K562 (cell line): Measurements from ENCODE around the gene NLRP12. TPM values are rescaled to one million over a fixed set of nuclear protein-coding genes. Genes with fewer than 3 reads are reported as not detected.

Experiments used
- ATAC-seq: fragments of 200-7000 bp; cut with Tn5 transposase; 3 replicates; pipeline ENCODE4 v1.9.1; 2020; ENCODE audit warnings: moderate library complexity
- BruUV-seq: library from RNA; stranded (reverse); fragments of 400-500 nt; replicated peaks from 2 replicates; lab custom pipeline; 2021; lab: Mats Ljungman, UMichigan
- CTCF ChIA-PET: fragments of 300-600 bp; formaldehyde crosslinking; extraction: SDS; loops from one replicate; lab custom pipeline; 2021; ENCODE audit warnings: low intra/inter-chr PET ratio; lab: Yijun Ruan, JAX
- POLR2A ChIA-PET: fragments of 300-600, 350-650 bp; sonication (Branson Sonifier 250); formaldehyde crosslinking; extraction: SDS; loops from one replicate; lab custom pipeline; 2021; ENCODE audit warnings: antibody characterized with exemption, inconsistent platforms; lab: Yijun Ruan, JAX
- DNase-seq, 4 experiments: peaks; one replicate each; pipeline versions ENCODE4 v3.0.0 to v3.0.0-alpha.2; 2011 to 2018; ENCODE audit warnings: low spot score in 3 of 4, mixed read lengths in 3 of 4; ENCODE audit errors: extremely low read depth in 1 of 4
- FAIRE-seq: peaks from 2 replicates; lab custom pipeline; 2011; peaks lifted over from hg19 to GRCh38; lab: Jason Lieb, UNC
- H2AFZ ChIP-seq: 2 replicates; pipeline ENCODE4 v1.6.0; 2011; ENCODE audit warnings: low read depth, low read length, control low read depth, inconsistent platforms
- H3K27ac ChIP-seq: fragments of 200-600 bp; 3 replicates; pipeline ENCODE4 v1.8.0; 2011; ENCODE audit warnings: low read depth, mild to moderate bottlenecking, control low read depth, inconsistent platforms, low read length, moderate library complexity, mixed read lengths; ENCODE audit errors: extremely low read depth
- H3K27me3 ChIP-seq, 2 experiments: fragments of 300-600 bp in 1 of 2; 2 replicates in 1 of 2; 3 replicates in 1 of 2; pipeline versions ENCODE4 v1.6.0 to v1.8.0; 2011; ENCODE audit warnings: inconsistent platforms in 2 of 2, low read length in 2 of 2, mild to moderate bottlenecking in 1 of 2, mixed read lengths in 1 of 2, moderate library complexity in 1 of 2; ENCODE audit not compliant: control insufficient read depth in 2 of 2, insufficient read depth in 2 of 2
- H3K36me3 ChIP-seq: fragments of 300-600 bp; 3 replicates; pipeline ENCODE4 v1.8.0; 2011; ENCODE audit warnings: mild to moderate bottlenecking, low read length, inconsistent platforms; ENCODE audit not compliant: control insufficient read depth, insufficient read depth
- H3K4me1 ChIP-seq, 2 experiments: fragments of 200-600 bp in 1 of 2; replicated peaks in 1 of 2; 2 replicates in 1 of 2; 3 replicates in 1 of 2; pipeline versions ENCODE4 v1.5.1 to v1.8.0; 2011; ENCODE audit warnings: inconsistent platforms in 2 of 2, low read length in 2 of 2, mild to moderate bottlenecking in 1 of 2, mixed read lengths in 1 of 2, moderate library complexity in 1 of 2; ENCODE audit not compliant: control insufficient read depth in 2 of 2, insufficient read depth in 2 of 2
- H3K4me2 ChIP-seq: 2 replicates; pipeline ENCODE4 v1.6.1; 2011; ENCODE audit warnings: low read length, control low read depth, inconsistent platforms, mixed read lengths; ENCODE audit not compliant: insufficient read depth
- H3K4me3 ChIP-seq: fragments of 200-600 bp; sonication (generic), shearing (Covaris generic); 2 replicates; pipeline ENCODE4 v1.5.1; 2016; ENCODE audit warnings: control low read depth, inconsistent platforms
- H3K79me2 ChIP-seq: fragments of 200-600 bp; 3 replicates; pipeline ENCODE4 v1.8.0; 2011; ENCODE audit warnings: low read length, inconsistent platforms; ENCODE audit not compliant: control insufficient read depth, insufficient read depth
- H3K9ac ChIP-seq, 2 experiments: 2 replicates each; pipeline versions ENCODE4 v1.6.0 to v1.6.1; 2011; ENCODE audit warnings: low read depth in 2 of 2, low read length in 2 of 2, control low read depth in 1 of 2, inconsistent platforms in 1 of 2, mild to moderate bottlenecking in 1 of 2, mixed read lengths in 1 of 2; ENCODE audit not compliant: insufficient read depth in 1 of 2
- H3K9me1 ChIP-seq: one replicate; pipeline ENCODE4 v1.6.0; 2011; ENCODE audit warnings: inconsistent platforms, mild to moderate bottlenecking, low read length, moderate library complexity; ENCODE audit not compliant: control insufficient read depth, insufficient read depth
- H3K9me3 ChIP-seq: replicated peaks from 2 replicates; pipeline ENCODE4 v1.5.1; 2011; ENCODE audit warnings: low read depth, low read length, inconsistent platforms; ENCODE audit not compliant: control insufficient read depth, insufficient read depth
- H4K20me1 ChIP-seq: replicated peaks from 2 replicates; pipeline ENCODE4 v1.6.1; 2011; ENCODE audit warnings: low read length, inconsistent platforms, mixed read lengths; ENCODE audit not compliant: control insufficient read depth, insufficient read depth
- ATF2 ChIP-seq: sonication (generic); formaldehyde crosslinking; IDR thresholded peaks from 2 replicates; pipeline ENCODE4 v1.8.1; 2022; ENCODE audit warnings: missing genetic modification reagents
- E2F4 ChIP-seq: sonication (generic); formaldehyde crosslinking; IDR thresholded peaks from 2 replicates; pipeline ENCODE4 v1.8.0; 2022; ENCODE audit warnings: mild to moderate bottlenecking, low read depth, missing genetic modification reagents
- HBP1 ChIP-seq: fragments of 450-650 bp; formaldehyde crosslinking; IDR thresholded peaks from 2 replicates; pipeline ENCODE4 v1.4.0; 2022; ENCODE audit warnings: missing genetic modification characterization
- HOXB6 ChIP-seq: fragments of 250-450 bp; sonication (Bioruptor Pico); IDR thresholded peaks from 2 replicates; pipeline ENCODE4 v1.5.1; 2022; ENCODE audit warnings: mild to moderate bottlenecking, borderline replicate concordance
- IFI16 ChIP-seq: fragments of 250-450 bp; sonication (Bioruptor Pico); IDR thresholded peaks from 2 replicates; pipeline ENCODE4 v2.1.2; 2022; ENCODE audit warnings: mild to moderate bottlenecking, inconsistent platforms
- IRF9 ChIP-seq: fragments of 450-650 bp; IDR thresholded peaks from 2 replicates; pipeline ENCODE4 v1.6.1; 2016; ENCODE audit warnings: missing biosample characterization, missing genetic modification characterization
- NFATC3 ChIP-seq: fragments of 450-650 bp; IDR thresholded peaks from 2 replicates; pipeline ENCODE4 v1.6.1; 2017; ENCODE audit warnings: mild to moderate bottlenecking
- POLR2AphosphoS2 ChIP-seq: IDR thresholded peaks from 2 replicates; pipeline ENCODE4 v1.6.1; 2012; ENCODE audit warnings: low read length, improper control_type of control experiment
- SAFB ChIP-seq: fragments of 200-400 bp; formaldehyde crosslinking; IDR thresholded peaks from 2 replicates; pipeline ENCODE4 v1.6.1; 2017; ENCODE audit warnings: low read depth, low read length, borderline replicate concordance
- SMARCA5 ChIP-seq: fragments of 450-650 bp; IDR thresholded peaks from 2 replicates; pipeline ENCODE4 v1.6.1; 2016
- STAT5A ChIP-seq: IDR thresholded peaks from 2 replicates; pipeline ENCODE4 v1.6.1; 2012; ENCODE audit warnings: low read length, inconsistent platforms, borderline replicate concordance
- ZBTB8A ChIP-seq: fragments of 450-650 bp; IDR thresholded peaks from 2 replicates; pipeline ENCODE4 v1.6.1; 2018; ENCODE audit warnings: mild to moderate bottlenecking, moderate library complexity; ENCODE audit not compliant: partially characterized antibody
- ZC3H11A ChIP-seq: IDR thresholded peaks from 2 replicates; pipeline ENCODE4 v1.6.1; 2012; ENCODE audit warnings: low read depth, low read length, improper control_type of control experiment
- ZNF263 ChIP-seq: sonication (generic); formaldehyde crosslinking; IDR thresholded peaks from 2 replicates; pipeline ENCODE4 v1.8.0; 2022; ENCODE audit warnings: mild to moderate bottlenecking, missing genetic modification reagents, borderline replicate concordance
- ZNF668 ChIP-seq: fragments of 250-450 bp; sonication (Bioruptor Pico); IDR thresholded peaks from 2 replicates; pipeline ENCODE4 v1.8.0; 2022; ENCODE audit warnings: mild to moderate bottlenecking, inconsistent platforms
- WGBS: fragments of 100-300 bp; shearing (Covaris generic); methylation state at CpG from one replicate; pipeline ENCODE4 v1.1.6; 2016; ENCODE audit warnings: low coverage, mixed read lengths; ENCODE audit not compliant: insufficient coverage; ENCODE audit errors: missing lambda C conversion rate; 5-methylcytosine and 5-hydroxymethylcytosine counted together
- in situ Hi-C: fragments of 300-500 bp; cut with MboI; formaldehyde crosslinking; loops from 4 replicates; pipeline ENCODE4 v1.15.0; 2018; ENCODE audit warnings: inconsistent platforms, mixed read lengths
- intact Hi-C: fragments of 100-400 bp; cut with micrococcal nuclease; formaldehyde crosslinking; loops from 2 replicates; pipeline ENCODE4 v1.14.2; 2022
- polyA plus RNA-seq, 8 experiments: library from polyadenylated mRNA; depleted of rRNA in 4 of 8; stranded (reverse) in 5 of 8; unstranded in 3 of 8; fragments of >200 nt; fragmentation: Nextera tagmentation in 2 of 8; fragmentation: Illumina TruSeq in 1 of 8; extraction: Ambion mirVana in 2 of 8; extraction: Trizol in 1 of 8; gene quantifications; 2 replicates each; pipeline versions ENCODE4 v1.2.1 to v1.2.3, GENCODE V29; 2011 to 2014; ENCODE audit warnings: inconsistent platforms in 1 of 8, missing spikeins in 1 of 8
- total RNA-seq, 7 experiments: library from RNA; depleted of rRNA in 6 of 7; stranded (reverse); fragments of >200 nt in 6 of 7; fragmentation: Illumina TruSeq in 2 of 7; extraction: Trizol in 2 of 7; gene quantifications; 2 replicates each; pipeline versions ENCODE4 v1.2.1 to v1.2.3, GENCODE V29; 2011 to 2021; ENCODE audit warnings: low replicate concordance in 1 of 7

The NLRP12 gene
- total and polyA plus RNA-seq, 9 of the 15 experiments (the other 6 are each of a cell fraction or from before 2014, with no cell fraction given): not detected

- TSS peak; percentile 38 for BruUV-seq
- peak within 1 kb of the TSS; percentile 89 for H3K4me2 ChIP-seq
- peaks cover 9% of the 10 kb centered on the region; the same call in 2 of the 3 replicates for H3K36me3 ChIP-seq
- intact Hi-C loops: no loop called here
- peak within 1 kb of the TSS; percentile 99 for H3K27ac ChIP-seq
- FAIRE-seq (peak; percentile 96), ATAC-seq (peak; percentile 73), DNase-seq (peak; percentile 97 to 98 (median 98))
- peaks cover 4% of the 10 kb centered on the region for H3K9me1 ChIP-seq
- 0 out of 2 replicates have a peak, but pooled peaks cover 5% of the 10 kb centered on the region for H4K20me1 ChIP-seq
- peaks cover 27 to 54% of the 10 kb centered on the region in 2 experiments; a peak in 4 of 5 replicates for H3K4me1 ChIP-seq
- no peaks in the 10 kb centered on the region for H3K9me3 ChIP-seq
- peak within 1 kb of the TSS; percentile 85 to 97 for H3K9ac ChIP-seq
- CTCF ChIA-PET: no interaction called here
- POLR2A ChIA-PET: interaction anchor here (0.6 to 2.6 kb wide), 8 partner anchors 8 to 344 kb away, joined by 3 to 27 read pairs (median 3); no protein-coding TSS in a partner anchor
- peak within 1 kb of the TSS; percentile 72 for H2AFZ ChIP-seq
- H3K79me2 ChIP-seq: peaks cover 37% of the 10 kb centered on the region
- H3K4me3 ChIP-seq: peak within 1 kb of the TSS; percentile 78
- H3K27me3 ChIP-seq: peaks cover 5 to 16% of the 10 kb centered on the region in 2 experiments; a peak in 3 of 5 replicates
- whole genome bisulfite sequencing: 8% methylated on average over 12 of the region's 37 CpGs
- in situ Hi-C loops: no loop called here
- TF ChIP-seq NFATC3 (no peak), ZC3H11A (no peak), IRF9 (no peak), SAFB (no peak), POLR2AphosphoS2 (no peak), STAT5A (no peak), HBP1 (CRISPR knock-in tag) (no peak), HOXB6 (no peak), ZNF263 (no peak), ATF2 (CRISPR knock-in tag) (no peak), IFI16 (no peak), ZNF668 (CRISPR knock-in tag) (no peak), SMARCA5 (no peak), E2F4 (CRISPR knock-in tag) (no peak), ZBTB8A (no peak)
Measured at GRCh38 chr19:53867225-53868090, 43.3 kb upstream of the NLRP12 start, which contains the start of gene MYADM. Gene MYADM (plus strand): TSS chr19:53867883. CDS start chr19:53873530, 5,647 bp downstream.
